H1 (cell line): ENCODE measurements around the gene NFIC. TPM values are rescaled to one million over a fixed set of nuclear protein-coding genes. Genes with fewer than 3 reads are reported as not detected.

Experiments
- CHD7 ChIP-seq: fragments of 300-600 bp; sonication (generic); IDR thresholded peaks from 2 replicates; pipeline ENCODE4 v1.7.1; 2012; ENCODE audit warnings: low read length, moderate library complexity, mild to moderate bottlenecking, inconsistent platforms; ENCODE audit not compliant: insufficient replicate concordance
- GTF2F1 ChIP-seq: IDR thresholded peaks from 2 replicates; pipeline ENCODE4 v1.6.1; 2012; ENCODE audit warnings: low read depth, low read length, improper control_type of control experiment, borderline replicate concordance
- POLR2AphosphoS5 ChIP-seq: IDR thresholded peaks from 2 replicates; pipeline ENCODE4 v1.6.1; 2011; ENCODE audit warnings: low read depth, low read length
- RXRA ChIP-seq: IDR thresholded peaks from 2 replicates; pipeline ENCODE4 v1.6.1; 2011; ENCODE audit warnings: low read depth, mild to moderate bottlenecking, low read length, moderate library complexity; ENCODE audit not compliant: insufficient read depth
- TAF1 ChIP-seq: IDR thresholded peaks from 2 replicates; pipeline ENCODE4 v1.6.1; 2011; ENCODE audit warnings: mild to moderate bottlenecking, low read depth, low read length
- TAF7 ChIP-seq: optimal IDR thresholded peaks from 2 replicates; pipeline ENCODE3; 2011; ENCODE audit warnings: low read depth, mild to moderate bottlenecking, inconsistent platforms, low read length, moderate library complexity, borderline replicate concordance
- polyA plus RNA-seq, 7 experiments: library from polyadenylated mRNA; depleted of rRNA in 3 of 7; stranded (reverse) in 5 of 7; unstranded in 2 of 7; fragments of >200 nt in 5 of 7; fragments of 200-250 nt in 2 of 7; gene quantifications; 1 replicate in 5 of 7; 2 replicates in 1 of 7; 4 replicates in 1 of 7; pipeline versions ENCODE4 v1.2.1 to v1.2.3, GENCODE V29; 2011 to 2013; ENCODE audit warnings: missing spikeins in 2 of 7, mixed read lengths in 2 of 7
- total RNA-seq: library from RNA; stranded (reverse); fragmentation: NEBNext Ultra II Directional; extraction: Animal tissue kit (Norgen Biotek cat#: 25700); gene quantifications from 2 replicates; pipeline ENCODE4 v1.2.1, GENCODE V29; 2021
- TF ChIP-seq, protein P1 (sequence below): IDR thresholded peaks from 2 replicates; pipeline ENCODE4 v1.6.1; 2012; ENCODE audit warnings: inconsistent platforms

Gene NFIC
- total and polyA plus RNA-seq, 2 of the 8 experiments (the other 6 are each of a cell fraction or from before 2014, with no cell fraction given) = 0.56 to 3.2 TPM

DNA sequence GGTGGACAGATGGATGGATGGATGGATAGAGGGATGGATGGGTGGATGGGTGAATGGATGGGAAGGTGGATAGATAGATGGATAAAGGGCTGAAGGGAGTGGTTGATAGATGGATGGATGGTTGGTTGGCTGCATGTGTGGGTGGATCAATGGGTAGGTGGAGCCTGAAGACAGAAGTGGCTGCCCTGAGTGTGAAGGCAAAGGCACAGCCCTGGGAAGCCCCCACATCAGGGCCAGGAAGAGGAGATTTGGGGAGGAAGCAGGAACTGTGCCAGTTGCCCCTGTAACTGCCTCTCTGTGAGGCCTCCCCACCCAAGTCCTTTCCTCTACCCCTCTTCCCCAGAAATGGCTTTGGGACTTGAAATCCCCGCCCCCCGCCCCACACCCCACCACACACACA is 43.4 kb upstream of the NFIC start (continued):
- TF ChIP-seq CHD7 (no peak), TAF7 (no peak), POLR2AphosphoS5 (no peak), RXRA (no peak), GTF2F1 (no peak), TAF1 (no peak)
- TF ChIP-seq, protein P1, sequence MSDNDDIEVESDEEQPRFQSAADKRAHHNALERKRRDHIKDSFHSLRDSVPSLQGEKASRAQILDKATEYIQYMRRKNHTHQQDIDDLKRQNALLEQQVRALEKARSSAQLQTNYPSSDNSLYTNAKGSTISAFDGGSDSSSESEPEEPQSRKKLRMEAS = no peak
- TF ChIP-seq, all 59 proteins: peak for 0
